ENCODE data around the gene CNTNAP2. TPM values are rescaled to one million over a fixed set of nuclear protein-coding genes. Genes with fewer than 3 reads are reported as not detected.

Gene CNTNAP2
- total and polyA plus RNA-seq, 3 experiments from 2014 or later = not detected

- Mint-ChIP-seq H3K36me3 (no peaks in the 10 kb centered on the region), H3K27ac (no peak overlapping the region), H3K9me3 (peaks cover 4 to 32% (median 12%) of the 10 kb centered on the region in 5 donors), H3K4me3 (no peak overlapping the region), H3K4me1 (no peaks in the 10 kb centered on the region), H3K27me3 (no peaks in the 10 kb centered on the region)
- Histone ChIP-seq H3K4me1 (ENCODE audit: insufficient read depth, low read length) (no peaks in the 10 kb centered on the region), H3K27ac (ENCODE audit: low read depth, low read length) (no peak overlapping the region), H3K36me3 (ENCODE audit: insufficient read depth, low read length) (no peaks in the 10 kb centered on the region), H3K4me3 (ENCODE audit: low read length) (no peak overlapping the region), H3K9me3 (ENCODE audit: low read length) (no peaks in the 10 kb centered on the region), H3K27me3 (ENCODE audit: insufficient read depth, low read length, poor library complexity, severe bottlenecking) (no peaks in the 10 kb centered on the region)
- ChIA-PET CTCF (no interaction called here), POLR2A (no interaction called here)
- no peak for DNase-seq
Measured at GRCh38 chr7:147047696-147048095, 931.1 kb downstream of the CNTNAP2 start.

GRCh38 chr7:147048864-147049263 is 932.3 kb downstream of the CNTNAP2 start:
- CTCF ChIA-PET = no interaction called here
- POLR2A ChIA-PET = no interaction called here
- no peaks in the 10 kb centered on the region for H3K36me3 ChIP-seq (ENCODE audit: insufficient read depth, low read length)
- H3K4me1 ChIP-seq (ENCODE audit: insufficient read depth, low read length) = no peaks in the 10 kb centered on the region
- Mint-ChIP-seq H3K4me3 (no peak overlapping the region), H3K27ac (no peak overlapping the region), H3K27me3 (no peaks in the 10 kb centered on the region), H3K36me3 (no peaks in the 10 kb centered on the region), H3K4me1 (no peaks in the 10 kb centered on the region), H3K9me3 (peaks cover 6 to 29% (median 12%) of the 10 kb centered on the region in 5 donors)
- no peak overlapping the region for H3K27ac ChIP-seq (ENCODE audit: low read depth, low read length)
- H3K9me3 ChIP-seq (ENCODE audit: low read length) = no peaks in the 10 kb centered on the region
- H3K4me3 ChIP-seq (ENCODE audit: low read length) = no peak overlapping the region
- no peak for DNase-seq
- H3K27me3 ChIP-seq (ENCODE audit: insufficient read depth, low read length, poor library complexity, severe bottlenecking) = no peaks in the 10 kb centered on the region

DNA sequence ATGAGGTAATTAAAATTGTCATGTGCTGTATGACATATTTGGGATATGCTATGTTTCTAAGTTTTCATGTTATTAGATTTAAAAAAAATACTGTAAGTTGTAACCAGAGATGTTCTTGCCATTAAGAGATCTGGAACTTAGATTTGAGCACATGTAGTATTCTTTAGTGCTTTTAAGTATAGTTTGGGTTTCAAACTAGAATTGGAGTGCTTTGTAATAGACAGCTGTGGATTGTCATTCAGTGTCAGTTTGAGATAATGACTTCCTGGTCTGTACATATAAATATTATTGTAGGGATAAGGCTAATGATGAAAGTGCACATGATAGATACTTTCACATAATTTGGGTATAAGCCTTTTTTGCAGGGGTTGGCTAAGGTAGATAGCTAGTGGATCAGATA is 936.2 kb downstream of the CNTNAP2 start:
- H3K4me1 Mint-ChIP-seq = no peaks in the 10 kb centered on the region
- H3K9me3 Mint-ChIP-seq = peaks cover 2 to 21% (median 4%) of the 10 kb centered on the region in 5 donors
- no peaks in the 10 kb centered on the region for H3K27me3 Mint-ChIP-seq
- POLR2A ChIA-PET = no interaction called here
- H3K27ac Mint-ChIP-seq = no peak overlapping the region
- Histone ChIP-seq H3K36me3 (ENCODE audit: insufficient read depth, low read length) (no peaks in the 10 kb centered on the region), H3K4me3 (ENCODE audit: low read length) (no peak overlapping the region), H3K4me1 (ENCODE audit: insufficient read depth, low read length) (no peaks in the 10 kb centered on the region), H3K27ac (ENCODE audit: low read depth, low read length) (no peak overlapping the region), H3K27me3 (ENCODE audit: insufficient read depth, low read length, poor library complexity, severe bottlenecking) (no peaks in the 10 kb centered on the region), H3K9me3 (ENCODE audit: low read length) (no peaks in the 10 kb centered on the region)
- no peak overlapping the region for H3K4me3 Mint-ChIP-seq
- H3K36me3 Mint-ChIP-seq = no peaks in the 10 kb centered on the region
- CTCF ChIA-PET = no interaction called here
- DNase-seq = no peak

DNA sequence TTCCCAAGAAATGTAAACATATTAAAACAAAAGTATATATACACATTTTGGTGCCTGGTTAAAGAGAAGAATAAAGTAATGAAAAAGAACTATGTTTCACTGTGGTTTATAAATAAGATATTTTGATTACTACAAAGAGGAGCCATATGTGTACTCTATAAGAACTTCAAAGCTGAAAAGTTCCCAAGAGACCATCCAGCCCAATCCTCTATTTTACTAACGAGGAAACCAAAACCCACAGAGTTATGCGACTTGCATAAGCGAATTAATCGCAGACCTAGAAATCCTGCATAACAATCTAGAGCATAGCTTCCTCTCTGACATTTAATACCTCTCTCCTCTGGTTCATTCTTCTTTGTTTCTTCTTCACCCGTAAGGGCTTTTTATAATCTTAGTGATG is 937.1 kb downstream of the CNTNAP2 start:
- H3K4me1 ChIP-seq (ENCODE audit: insufficient read depth, low read length) = no peaks in the 10 kb centered on the region
- Mint-ChIP-seq H3K36me3 (no peaks in the 10 kb centered on the region), H3K4me1 (no peaks in the 10 kb centered on the region), H3K4me3 (no peak overlapping the region), H3K27me3 (no peaks in the 10 kb centered on the region), H3K27ac (no peak overlapping the region), H3K9me3 (peaks cover 1 to 16% (median 4%) of the 10 kb centered on the region in 5 donors)
- H3K27me3 ChIP-seq (ENCODE audit: insufficient read depth, low read length, poor library complexity, severe bottlenecking) = no peaks in the 10 kb centered on the region
- no peak for DNase-seq
- CTCF ChIA-PET = no interaction called here
- POLR2A ChIA-PET = no interaction called here
- H3K36me3 ChIP-seq (ENCODE audit: insufficient read depth, low read length) = no peaks in the 10 kb centered on the region
- H3K27ac ChIP-seq (ENCODE audit: low read depth, low read length) = no peak overlapping the region
- no peaks in the 10 kb centered on the region for H3K9me3 ChIP-seq (ENCODE audit: low read length)
- no peak overlapping the region for H3K4me3 ChIP-seq (ENCODE audit: low read length)

GRCh38 chr7:147060070-147060469 is 943.5 kb downstream of the CNTNAP2 start:
- H3K9me3 ChIP-seq (ENCODE audit: low read length) = no peaks in the 10 kb centered on the region
- H3K4me1 ChIP-seq (ENCODE audit: insufficient read depth, low read length) = no peaks in the 10 kb centered on the region
- Mint-ChIP-seq H3K36me3 (no peaks in the 10 kb centered on the region), H3K27me3 (no peaks in the 10 kb centered on the region), H3K9me3 (peaks cover 0 to 5% (median 2%) of the 10 kb centered on the region in 5 donors), H3K4me1 (no peaks in the 10 kb centered on the region), H3K4me3 (no peak overlapping the region), H3K27ac (no peak overlapping the region)
- CTCF ChIA-PET = no interaction called here
- no peaks in the 10 kb centered on the region for H3K27me3 ChIP-seq (ENCODE audit: insufficient read depth, low read length, poor library complexity, severe bottlenecking)
- no peak overlapping the region for H3K4me3 ChIP-seq (ENCODE audit: low read length)
- no peak overlapping the region for H3K27ac ChIP-seq (ENCODE audit: low read depth, low read length)
- H3K36me3 ChIP-seq (ENCODE audit: insufficient read depth, low read length) = no peaks in the 10 kb centered on the region
- POLR2A ChIA-PET = no interaction called here
- no peak for DNase-seq

GRCh38 chr7:147062897-147063296 is 946.3 kb downstream of the CNTNAP2 start:
- POLR2A ChIA-PET = no interaction called here
- no peaks in the 10 kb centered on the region for H3K27me3 Mint-ChIP-seq
- DNase-seq = no peak

DNA sequence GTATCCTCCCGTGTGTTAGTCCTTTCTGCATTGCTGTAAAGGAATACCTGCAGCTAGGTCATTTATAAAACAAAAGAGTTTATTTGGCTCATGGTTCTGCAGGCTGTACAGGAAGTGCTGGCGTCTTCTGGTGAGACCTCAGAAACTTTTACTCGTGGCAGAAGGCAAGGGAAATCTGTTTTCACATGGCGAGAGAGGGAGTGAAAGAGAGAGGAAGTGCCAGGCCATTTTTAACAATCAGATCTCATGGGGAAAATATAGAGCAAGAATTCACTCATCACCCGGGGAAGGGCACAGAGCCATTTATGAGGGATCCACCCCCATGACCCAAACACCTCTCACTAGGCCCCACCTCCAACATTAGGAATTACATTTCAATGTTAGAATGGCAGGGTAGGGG is 952.2 kb downstream of the CNTNAP2 start:
- Histone ChIP-seq H3K27me3 (ENCODE audit: insufficient read depth, low read length, poor library complexity, severe bottlenecking) (no peaks in the 10 kb centered on the region), H3K27ac (ENCODE audit: low read depth, low read length) (no peak overlapping the region), H3K9me3 (ENCODE audit: low read length) (no peaks in the 10 kb centered on the region), H3K4me1 (ENCODE audit: insufficient read depth, low read length) (no peaks in the 10 kb centered on the region), H3K36me3 (ENCODE audit: insufficient read depth, low read length) (no peaks in the 10 kb centered on the region), H3K4me3 (ENCODE audit: low read length) (no peak overlapping the region)
- Mint-ChIP-seq H3K27ac (no peak overlapping the region), H3K9me3 (peaks cover 5 to 25% (median 14%) of the 10 kb centered on the region in 5 donors), H3K4me3 (no peak overlapping the region), H3K27me3 (peaks cover 0 to 1% of the 10 kb centered on the region in 2 donors), H3K4me1 (no peaks in the 10 kb centered on the region), H3K36me3 (no peaks in the 10 kb centered on the region)
- no peak for DNase-seq
- POLR2A ChIA-PET = no interaction called here
- CTCF ChIA-PET = no interaction called here

More at GRCh38 chr7:147062897-147063296, 946.3 kb downstream of the CNTNAP2 start:
- H3K27ac Mint-ChIP-seq = no peak overlapping the region
- Histone ChIP-seq H3K36me3 (ENCODE audit: insufficient read depth, low read length) (no peaks in the 10 kb centered on the region), H3K27me3 (ENCODE audit: insufficient read depth, low read length, poor library complexity, severe bottlenecking) (no peaks in the 10 kb centered on the region), H3K4me3 (ENCODE audit: low read length) (no peak overlapping the region), H3K4me1 (ENCODE audit: insufficient read depth, low read length) (no peaks in the 10 kb centered on the region), H3K9me3 (ENCODE audit: low read length) (no peaks in the 10 kb centered on the region), H3K27ac (ENCODE audit: low read depth, low read length) (no peak overlapping the region)
- CTCF ChIA-PET = no interaction called here
- H3K4me3 Mint-ChIP-seq = no peak overlapping the region
- peaks cover 0 to 5% (median 2%) of the 10 kb centered on the region in 5 donors for H3K9me3 Mint-ChIP-seq
- no peaks in the 10 kb centered on the region for H3K4me1 Mint-ChIP-seq
- H3K36me3 Mint-ChIP-seq = no peaks in the 10 kb centered on the region

- Histone ChIP-seq H3K27ac (ENCODE audit: low read depth, low read length) (no peak overlapping the region), H3K36me3 (ENCODE audit: insufficient read depth, low read length) (no peaks in the 10 kb centered on the region), H3K27me3 (ENCODE audit: insufficient read depth, low read length, poor library complexity, severe bottlenecking) (no peaks in the 10 kb centered on the region), H3K4me1 (ENCODE audit: insufficient read depth, low read length) (no peaks in the 10 kb centered on the region), H3K4me3 (ENCODE audit: low read length) (no peak overlapping the region), H3K9me3 (ENCODE audit: low read length) (no peaks in the 10 kb centered on the region)
- Mint-ChIP-seq H3K4me3 (no peak overlapping the region), H3K36me3 (no peaks in the 10 kb centered on the region), H3K27ac (no peak overlapping the region), H3K27me3 (peaks cover 0 to 1% of the 10 kb centered on the region in 2 donors), H3K4me1 (no peaks in the 10 kb centered on the region), H3K9me3 (peaks cover 8 to 31% (median 14%) of the 10 kb centered on the region in 5 donors)
- no peak for DNase-seq
- CTCF ChIA-PET = no interaction called here
- POLR2A ChIA-PET = no interaction called here
Measured at GRCh38 chr7:147069771-147070170, 953.2 kb downstream of the CNTNAP2 start.

- CTCF ChIA-PET = no interaction called here
- H3K9me3 ChIP-seq (ENCODE audit: low read length) = no peaks in the 10 kb centered on the region
- H3K36me3 ChIP-seq (ENCODE audit: insufficient read depth, low read length) = no peaks in the 10 kb centered on the region
- H3K4me1 Mint-ChIP-seq = no peaks in the 10 kb centered on the region
- H3K9me3 Mint-ChIP-seq = peaks cover 8 to 31% (median 14%) of the 10 kb centered on the region in 5 donors
- no peaks in the 10 kb centered on the region for H3K4me1 ChIP-seq (ENCODE audit: insufficient read depth, low read length)
- POLR2A ChIA-PET = no interaction called here
- no peak overlapping the region for H3K27ac ChIP-seq (ENCODE audit: low read depth, low read length)
- H3K4me3 ChIP-seq (ENCODE audit: low read length) = no peak overlapping the region
- no peak for DNase-seq
- H3K27ac Mint-ChIP-seq = no peak overlapping the region
- peaks cover 0 to 1% of the 10 kb centered on the region in 2 donors for H3K27me3 Mint-ChIP-seq
- no peaks in the 10 kb centered on the region for H3K27me3 ChIP-seq (ENCODE audit: insufficient read depth, low read length, poor library complexity, severe bottlenecking)
- H3K36me3 Mint-ChIP-seq = no peaks in the 10 kb centered on the region
- no peak overlapping the region for H3K4me3 Mint-ChIP-seq
Measured at GRCh38 chr7:147070886-147071285, 954.3 kb downstream of the CNTNAP2 start.

Measured in CD8-positive, alpha-beta memory T cell (primary cell).